Right atrium auricular region (tissue), 2 donors: ENCODE measurements around the gene HPCA. TPM values are rescaled to one million over a fixed set of nuclear protein-coding genes. Genes with fewer than 3 reads are reported as not detected.

Experiments used
- DNase-seq: peaks from one replicate; pipeline ENCODE4 v3.0.0-alpha.2; 2019; ENCODE audit warnings: low spot score
- H3K27ac ChIP-seq, 2 donors: fragments of 200-600 bp; sonication (generic); 1 replicate in 1 of 2; 2 replicates in 1 of 2; pipeline ENCODE4 v1.5.1; 2016 to 2019
- H3K27me3 ChIP-seq, 2 donors: fragments of 200-600 bp; sonication (generic); one replicate each; pipeline versions ENCODE4 v1.5.1 to v1.6.0; 2017 to 2019
- H3K36me3 ChIP-seq: fragments of 200-600 bp; sonication (generic); one replicate; pipeline ENCODE4 v1.5.1; 2016
- H3K4me1 ChIP-seq, 2 donors: fragments of 200-600 bp; sonication (generic); one replicate each; pipeline versions ENCODE4 v1.5.1 to v1.6.0; 2017 to 2019
- H3K4me3 ChIP-seq, 2 donors: fragments of 200-600 bp; sonication (generic); 1 replicate in 1 of 2; 2 replicates in 1 of 2; pipeline ENCODE4 v1.5.1; 2017 to 2019; ENCODE audit warnings: mild to moderate bottlenecking in 1 of 2, moderate library complexity in 1 of 2
- H3K9me3 ChIP-seq, 2 donors: fragments of 200-600 bp; sonication (generic); one replicate each; pipeline ENCODE4 v1.5.1; 2019
- CTCF ChIP-seq, 2 donors: fragments of 200-600 bp; sonication (generic); IDR thresholded peaks; one replicate each; pipeline ENCODE4 v1.5.1; 2019; ENCODE audit warnings: antibody characterized with exemption in 2 of 2
- total RNA-seq, 2 donors: library from RNA; depleted of rRNA; stranded (reverse); fragments of >200 nt; gene quantifications; one replicate each; pipeline ENCODE4 v1.1.0, GENCODE V29; 2016

Gene HPCA
- total RNA-seq, 2 donors from 2014 or later, result not detected

- no peak overlapping the region for H3K4me3 ChIP-seq
- TF ChIP-seq CTCF (IDR thresholded peaks at IDR 0.05), result no peak
- no peaks in the 10 kb centered on the region for H3K9me3 ChIP-seq
- peaks cover 0 to 8% of the 10 kb centered on the region in 2 donors for H3K27me3 ChIP-seq
- DNase-seq, result no peak
- H3K27ac ChIP-seq, result no peak overlapping the region
- H3K4me1 ChIP-seq, result peaks cover 0 to 23% of the 10 kb centered on the region in 2 donors
- no peaks in the 10 kb centered on the region for H3K36me3 ChIP-seq
Measured at GRCh38 chr1:32896451-32896850, 10.2 kb downstream of the HPCA start.

- peaks cover 0 to 8% of the 10 kb centered on the region in 2 donors for H3K27me3 ChIP-seq
- H3K4me3 ChIP-seq, result no peak overlapping the region
- peaks cover 0 to 23% of the 10 kb centered on the region in 2 donors for H3K4me1 ChIP-seq
- no peak for DNase-seq
- no peak overlapping the region for H3K27ac ChIP-seq
- TF ChIP-seq CTCF (IDR thresholded peaks at IDR 0.05), result no peak
- H3K36me3 ChIP-seq, result no peaks in the 10 kb centered on the region
- no peaks in the 10 kb centered on the region for H3K9me3 ChIP-seq
Measured at GRCh38 chr1:32897082-32898049, 11.1 kb downstream of the HPCA start.

- DNase-seq, result no peak
- Histone ChIP-seq H3K36me3 (no peaks in the 10 kb centered on the region), H3K27ac (no peak overlapping the region), H3K27me3 (peaks cover 0 to 8% of the 10 kb centered on the region in 2 donors), H3K4me1 (peaks cover 0 to 18% of the 10 kb centered on the region in 2 donors), H3K9me3 (no peaks in the 10 kb centered on the region), H3K4me3 (no peak overlapping the region)
- no peak for TF ChIP-seq CTCF (IDR thresholded peaks at IDR 0.05)
Measured at GRCh38 chr1:32898056-32898455, 11.8 kb downstream of the HPCA start.

- Histone ChIP-seq H3K27ac (no peak overlapping the region), H3K9me3 (no peaks in the 10 kb centered on the region), H3K4me3 (no peak overlapping the region), H3K27me3 (peaks cover 0 to 4% of the 10 kb centered on the region in 2 donors), H3K4me1 (peaks cover 0 to 9% of the 10 kb centered on the region in 2 donors), H3K36me3 (no peaks in the 10 kb centered on the region)
- TF ChIP-seq CTCF (IDR thresholded peaks at IDR 0.05), result no peak
- no peak for DNase-seq
Measured at GRCh38 chr1:32898958-32899357, 12.7 kb downstream of the HPCA start.

- TF ChIP-seq CTCF (IDR thresholded peaks at IDR 0.05), result no peak
- no peak overlapping the region for H3K4me3 ChIP-seq
- no peak for DNase-seq
- H3K9me3 ChIP-seq, result no peaks in the 10 kb centered on the region
- peaks cover 0 to 4% of the 10 kb centered on the region in 2 donors for H3K27me3 ChIP-seq
- no peak overlapping the region for H3K27ac ChIP-seq
- peaks cover 0 to 9% of the 10 kb centered on the region in 2 donors for H3K4me1 ChIP-seq
- no peaks in the 10 kb centered on the region for H3K36me3 ChIP-seq
Measured at GRCh38 chr1:32899586-32900296, 13.4 kb downstream of the HPCA start.
